Mesenteric fat pad (tissue), 1 donor: Measurements from ENCODE around the gene OSBPL2. TPM values are rescaled to one million over a fixed set of nuclear protein-coding genes. Genes with fewer than 3 reads are reported as not detected.

ENCODE experiments used
- DNase-seq: peaks from one replicate; pipeline ENCODE4 v3.0.0-alpha.2; 2020; ENCODE audit warnings: low spot score
- long read RNA-seq: library from polyadenylated mRNA; unstranded; transcript quantifications from one replicate; pipeline ENCODE4 v2.0.0, GENCODE V29; 2020
- total RNA-seq: library from RNA; stranded (reverse); fragmentation: NEBNext Ultra II Directional; extraction: Animal tissue kit (Norgen Biotek cat#: 25700); gene quantifications from one replicate; pipeline ENCODE4 v1.2.1, GENCODE V29; 2021
- donor health status: DM: yes; HTN: yes; CAD: no.

OSBPL2 gene
- total RNA-seq: 38.1 TPM
- long read RNA-seq, full-length matches to known transcripts: 21 of 33 reads
- long read RNA-seq, partial matches to known transcripts: 10 of 33 reads
- long read RNA-seq, other reads (novel, unspliced or antisense): 2 of 33 reads

DNA sequence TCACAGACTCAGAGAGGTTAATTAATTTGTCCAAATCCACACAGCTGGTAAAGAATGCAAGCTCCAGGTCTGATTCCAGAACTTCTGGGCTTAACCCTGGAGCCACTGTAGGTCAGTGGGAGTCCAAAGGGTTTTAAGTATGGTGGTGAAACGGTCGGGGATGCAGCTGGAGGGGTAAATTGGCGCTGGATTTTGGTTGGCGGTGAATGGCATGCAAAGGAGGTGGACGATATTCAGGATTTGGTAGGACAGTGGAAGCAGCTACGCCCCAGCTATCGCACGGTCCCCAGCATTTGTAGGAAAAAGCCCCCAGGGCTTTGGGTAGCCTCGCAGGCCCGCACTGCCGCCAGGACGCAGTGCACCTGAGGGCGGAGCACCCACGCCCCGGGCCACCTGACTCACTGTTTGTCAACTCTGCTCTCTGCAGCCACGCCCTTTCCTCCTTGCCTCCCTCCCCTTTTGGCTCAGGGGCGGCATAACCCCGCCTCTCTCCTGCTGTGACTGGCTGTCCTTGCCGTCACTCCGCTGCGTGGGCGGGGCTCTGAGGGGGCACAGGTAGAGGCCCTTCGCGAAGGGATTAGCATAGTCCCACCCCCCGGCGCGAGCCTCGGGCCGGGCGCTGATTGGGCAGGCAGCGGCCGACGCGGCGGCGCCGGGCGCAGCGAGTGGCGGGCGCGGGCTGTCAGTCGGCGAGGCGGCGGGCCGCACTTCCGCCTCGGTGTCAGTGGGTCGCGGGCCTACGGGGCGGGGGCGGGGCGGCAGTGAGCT lies at the start of gene OSBPL2:
OSBPL2 (plus strand) TSS at position 721 of the 768 bp plus-strand sequence. CDS start 17,664 bp downstream, outside the sequence.
- peak; percentile 100 for DNase-seq

DNA sequence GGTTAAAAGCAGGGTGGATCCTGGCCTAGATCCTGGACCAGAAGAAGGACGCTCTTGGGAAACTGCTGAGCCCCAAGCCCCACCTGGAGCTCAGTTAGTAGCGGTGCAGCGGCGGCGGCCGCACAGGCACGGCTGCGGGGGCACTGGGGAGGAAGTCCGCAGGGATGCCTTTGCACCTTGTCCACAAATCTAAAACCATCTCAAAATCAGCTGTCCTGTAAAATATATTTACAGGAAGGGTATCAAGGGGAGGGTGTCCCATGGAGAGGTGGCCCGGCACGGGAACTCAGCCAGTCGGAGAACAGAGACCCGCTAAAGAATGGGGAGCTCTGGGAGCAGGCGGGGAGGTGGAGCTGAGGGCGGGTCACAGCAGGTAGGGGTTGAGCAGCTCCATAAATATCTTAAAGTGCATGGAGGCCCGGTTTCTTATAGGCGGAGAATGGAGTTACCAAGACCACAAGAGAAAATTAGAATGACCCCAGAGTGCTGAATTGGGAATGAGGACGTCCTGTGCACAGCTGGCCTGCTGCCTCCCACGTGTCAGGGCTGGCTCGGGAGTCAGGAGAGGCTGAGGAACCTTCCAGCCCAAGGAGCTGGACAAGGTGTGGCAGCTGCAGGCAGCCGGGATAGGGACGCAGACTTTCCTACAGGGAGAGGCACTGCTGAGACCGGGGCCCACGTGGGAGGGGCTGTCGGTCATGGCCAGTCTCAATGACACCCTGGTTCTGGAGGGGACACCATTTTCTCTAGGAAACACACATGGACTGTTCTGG lies 47.5 kb upstream of the OSBPL2 start:
- DNase-seq: no peak

DNA sequence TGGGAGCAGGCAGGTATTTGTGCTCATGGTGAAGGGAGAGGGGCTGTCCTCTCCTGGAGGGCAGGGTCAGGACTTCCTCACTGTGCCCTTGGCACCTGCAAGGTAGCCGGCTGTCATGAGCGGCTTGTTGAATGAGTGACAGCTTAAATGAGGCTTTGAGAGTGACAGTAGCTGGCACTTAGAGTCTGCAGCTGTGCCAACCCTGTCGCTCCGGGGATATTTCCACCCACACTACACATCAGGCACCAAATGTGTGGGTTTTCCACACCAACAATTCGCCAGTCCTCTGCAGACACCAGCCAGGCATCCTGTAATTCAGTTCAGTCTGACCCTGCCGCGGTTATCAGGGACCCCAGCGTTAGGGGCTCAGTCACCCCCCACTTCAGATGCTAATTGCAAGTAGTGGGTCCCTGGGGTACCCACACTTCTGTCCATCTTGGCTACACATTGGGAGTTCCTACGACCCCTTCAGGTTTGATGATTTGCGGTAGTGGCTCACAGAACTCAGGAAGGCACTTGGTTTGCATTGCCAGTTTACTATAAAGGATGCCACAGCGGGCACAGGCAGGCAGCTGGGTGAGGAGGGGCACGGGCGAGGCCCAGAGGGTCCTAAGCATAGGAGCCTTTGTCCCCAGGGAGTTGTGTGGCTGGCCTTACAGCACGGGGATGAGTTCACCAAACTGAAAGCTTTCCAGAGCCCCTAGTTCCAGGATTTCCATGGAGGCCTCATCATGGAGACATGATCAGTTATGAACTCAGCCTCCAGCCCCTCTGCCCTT lies 46.4 kb upstream of the OSBPL2 start:
- no peak for DNase-seq

GRCh38 chr20:62192635-62193034 lies 45.7 kb upstream of the OSBPL2 start:
- no peak for DNase-seq

DNA sequence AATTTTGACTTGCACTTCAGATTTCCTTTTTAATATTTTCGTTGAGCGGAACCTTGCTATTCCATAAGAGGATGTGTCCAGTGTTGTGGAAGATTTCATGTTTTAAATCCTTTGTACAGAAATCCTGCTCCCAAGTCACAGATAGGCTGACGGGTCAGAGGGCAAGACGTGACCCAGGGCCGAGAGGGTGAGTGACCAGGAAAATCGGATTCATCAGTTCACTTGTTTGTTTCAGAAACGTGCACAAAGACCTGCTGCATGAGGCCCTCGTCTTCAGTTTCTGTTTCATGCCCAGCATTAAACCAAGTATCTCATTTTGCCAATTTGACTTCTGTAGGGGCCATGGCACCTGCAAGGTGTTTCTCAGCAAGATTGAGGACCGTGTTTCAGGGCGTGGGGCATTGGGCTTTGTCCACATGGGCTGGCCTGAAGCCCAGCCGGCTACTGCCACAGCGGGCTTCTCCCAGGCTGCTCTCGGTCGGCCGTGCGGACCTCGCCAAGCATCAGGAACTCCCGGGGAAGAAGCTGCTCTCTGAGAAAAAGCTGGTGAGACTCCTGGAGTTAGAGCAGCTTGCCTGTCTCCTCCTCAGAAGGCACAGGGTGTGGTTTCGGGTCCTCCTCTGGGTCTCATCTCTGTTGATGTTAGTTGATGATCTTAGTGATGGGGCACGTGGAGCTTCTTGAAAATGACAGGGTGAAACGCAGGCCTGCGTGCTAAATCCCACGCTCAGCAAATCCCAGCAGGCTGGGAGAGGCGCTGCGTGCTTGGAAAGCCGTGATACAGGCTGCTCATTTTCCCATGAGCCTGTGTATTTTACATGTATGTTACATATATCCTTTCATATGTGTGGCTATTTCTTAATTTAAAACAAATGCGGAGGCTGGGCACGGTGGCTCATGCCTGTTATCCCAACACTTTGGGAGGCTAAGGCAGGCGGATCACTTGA lies 45.0 kb upstream of the OSBPL2 start:
- no peak for DNase-seq

- no peak for DNase-seq
These were observed 43.3 kb upstream of the OSBPL2 start for GRCh38 chr20:62195075-62195405.

- DNase-seq: no peak
These were observed 42.6 kb upstream of the OSBPL2 start for GRCh38 chr20:62195736-62196135.

- no peak for DNase-seq
These were observed 42.0 kb upstream of the OSBPL2 start for GRCh38 chr20:62196286-62196685.

GRCh38 chr20:62197311-62197710 lies 41.0 kb upstream of the OSBPL2 start:
- DNase-seq: no peak

GRCh38 chr20:62197801-62198200 lies 40.5 kb upstream of the OSBPL2 start:
- no peak for DNase-seq

- DNase-seq: no peak
These were observed 39.8 kb upstream of the OSBPL2 start for GRCh38 chr20:62198496-62198895.

DNA sequence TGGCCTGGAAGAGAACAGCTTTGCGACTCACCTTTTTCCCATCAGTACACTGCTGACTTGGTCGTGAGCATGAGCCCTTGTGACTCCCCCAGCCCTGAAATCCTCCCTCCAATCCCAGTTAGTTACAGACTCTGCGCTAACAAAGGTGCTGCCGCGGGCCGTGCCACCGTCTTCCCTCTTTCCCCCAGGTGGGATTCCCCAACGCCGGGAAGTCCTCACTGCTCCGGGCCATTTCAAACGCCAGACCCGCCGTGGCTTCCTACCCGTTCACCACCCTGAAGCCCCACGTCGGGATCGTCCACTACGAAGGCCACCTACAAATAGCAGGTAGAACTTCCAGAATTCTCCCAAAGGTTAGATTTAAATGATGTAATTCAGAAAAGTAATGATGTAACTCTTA lies 39.4 kb upstream of the OSBPL2 start:
- no peak for DNase-seq

DNA sequence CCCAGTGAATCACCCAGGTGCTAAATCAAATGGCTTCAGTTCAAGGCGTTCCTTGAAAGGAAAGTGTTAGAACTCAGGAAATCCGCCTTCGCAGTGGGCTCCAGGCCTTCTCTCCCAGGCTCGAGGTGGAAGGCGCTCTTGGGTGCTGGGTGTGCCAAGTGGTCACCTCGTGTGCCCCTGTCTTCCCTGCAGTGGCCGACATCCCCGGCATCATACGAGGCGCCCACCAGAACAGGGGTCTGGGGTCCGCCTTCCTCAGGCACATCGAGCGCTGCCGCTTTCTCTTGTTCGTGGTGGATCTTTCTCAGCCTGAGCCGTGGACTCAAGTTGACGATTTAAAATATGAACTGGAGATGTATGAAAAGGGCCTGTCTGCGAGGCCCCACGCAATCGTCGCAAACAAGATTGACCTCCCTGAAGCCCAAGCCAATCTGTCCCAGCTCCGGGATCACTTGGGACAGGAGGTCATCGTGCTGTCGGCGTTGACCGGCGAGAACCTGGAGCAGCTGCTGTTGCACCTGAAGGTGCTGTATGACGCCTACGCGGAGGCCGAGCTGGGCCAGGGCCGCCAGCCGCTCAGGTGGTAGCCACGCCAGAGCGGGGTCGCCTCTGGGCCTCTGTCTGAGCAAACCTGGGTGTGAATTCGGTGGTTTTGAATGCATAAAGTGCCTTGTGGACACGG lies 37.7 kb upstream of the OSBPL2 start:
- DNase-seq: no peak

DNA sequence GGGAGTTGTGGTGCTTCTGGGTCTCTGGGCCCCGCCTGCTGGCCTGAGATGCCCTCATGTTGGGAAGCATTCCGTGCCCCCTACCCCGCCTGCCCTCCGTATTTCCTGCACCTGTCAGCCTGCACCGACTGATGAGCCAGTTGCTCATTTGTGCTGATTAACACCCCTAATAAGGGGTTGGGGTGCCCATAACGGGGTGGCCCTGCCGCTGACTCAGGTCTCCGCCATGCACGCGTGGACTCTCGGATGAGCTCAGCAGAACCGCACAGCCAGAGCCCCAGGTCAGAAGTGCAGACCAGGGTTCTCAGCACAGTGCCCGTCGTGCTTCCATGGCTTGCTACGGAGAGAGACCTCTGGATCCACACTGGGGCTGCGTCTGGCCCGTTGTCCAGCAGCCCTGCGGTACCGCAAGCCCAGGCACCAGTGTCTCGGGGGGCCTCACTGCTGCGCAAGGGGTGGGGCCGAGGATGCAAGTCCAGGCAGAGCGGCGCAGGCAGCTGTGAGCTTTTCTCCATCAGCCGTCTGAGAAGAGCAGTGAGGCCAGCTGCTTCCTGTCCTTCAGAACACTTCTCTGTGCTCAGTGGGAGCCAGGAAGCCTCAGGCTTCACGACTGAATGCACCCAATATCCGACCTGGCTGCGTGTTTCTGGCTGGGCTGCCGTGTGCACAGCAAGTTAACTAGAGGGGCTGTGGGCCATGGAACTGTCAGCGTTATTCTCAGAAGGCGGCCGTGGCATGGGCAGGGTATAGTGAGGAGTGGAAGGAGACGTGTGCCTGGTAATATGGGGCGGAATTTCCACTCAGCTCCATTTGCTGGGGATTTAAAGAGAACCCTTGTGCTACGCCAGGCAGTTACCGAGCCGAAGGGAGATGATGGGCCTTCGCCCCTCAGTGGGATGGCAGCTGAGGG lies 36.9 kb upstream of the OSBPL2 start:
- DNase-seq: no peak

DNA sequence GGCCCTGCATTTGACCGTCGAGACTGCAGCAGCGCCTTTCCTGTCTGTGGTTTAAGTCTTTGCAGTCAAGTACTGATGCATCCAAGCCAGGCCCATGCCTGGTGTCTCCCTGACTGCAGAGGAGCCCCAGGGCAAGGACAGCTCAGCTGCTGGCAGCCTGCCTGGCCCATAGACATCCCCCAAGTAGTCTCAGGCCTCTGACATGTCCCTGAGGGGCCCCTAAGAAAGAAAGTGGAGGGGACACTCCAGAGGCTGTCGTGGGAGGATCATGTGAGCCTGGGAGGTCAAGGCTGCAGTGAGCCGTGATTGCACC lies 36.3 kb upstream of the OSBPL2 start:
- no peak for DNase-seq

- DNase-seq: no peak
These were observed 35.5 kb upstream of the OSBPL2 start for GRCh38 chr20:62202676-62203377.

DNA sequence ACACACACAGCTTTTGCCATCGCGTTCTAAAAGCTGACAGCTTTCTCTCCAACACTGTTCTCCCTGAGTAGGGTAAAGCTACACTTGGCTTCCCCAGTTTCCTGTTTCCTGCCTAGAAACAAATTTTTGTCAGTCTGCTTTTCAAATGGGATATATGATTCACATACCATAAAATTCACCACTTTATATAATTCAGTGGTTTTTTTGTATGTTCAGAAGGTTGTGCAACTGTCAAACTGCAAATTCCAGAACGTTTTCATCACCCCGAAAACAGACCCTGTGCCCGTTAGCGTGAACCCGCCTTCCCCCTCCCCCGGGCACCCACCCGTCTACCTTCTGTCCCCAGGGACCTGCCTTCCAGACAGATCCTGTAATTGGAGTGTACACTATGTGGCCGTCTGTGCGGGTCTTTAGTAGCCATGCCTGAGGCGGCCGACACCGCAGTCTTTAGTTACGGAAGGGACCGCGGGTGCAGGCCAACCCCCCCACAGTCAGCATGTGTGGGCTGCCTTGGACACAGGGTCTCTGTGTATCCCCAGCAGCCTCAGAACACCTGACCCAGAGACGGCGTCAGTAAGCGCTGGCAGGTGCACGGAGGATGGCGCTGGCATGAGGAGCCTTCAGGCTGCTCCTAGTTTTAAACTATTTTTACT lies 34.8 kb upstream of the OSBPL2 start:
- no peak for DNase-seq
